Panc1 (cell line): ENCODE results near the gene HBS1L. TPM values are rescaled to one million over a fixed set of nuclear protein-coding genes. Genes with fewer than 3 reads are reported as not detected.

Experiments used
- ATAC-seq: fragments of 200-7000 bp; cut with Tn5 transposase; 2 replicates; pipeline ENCODE4 v1.9.1; 2020; ENCODE audit warnings: mild to moderate bottlenecking, moderate library complexity
- BruUV-seq: library from RNA; stranded (reverse); fragments of 400-500 nt; replicated peaks from 2 replicates; lab custom pipeline; 2021; lab: Mats Ljungman, UMichigan
- CTCF ChIA-PET: fragments of 300-600 bp; sonication (Branson Sonifier 250); formaldehyde crosslinking; loops from one replicate; lab custom pipeline; 2022; ENCODE audit warnings: antibody characterized with exemption; lab: Charles Lee
- POLR2A ChIA-PET: fragments of 300-600 bp; sonication (Branson Sonifier 250); formaldehyde crosslinking; loops from one replicate; lab custom pipeline; 2022; ENCODE audit warnings: antibody characterized with exemption; lab: Charles Lee
- DNase-seq: peaks from one replicate; pipeline ENCODE4 v3.0.0-alpha.2; 2010; ENCODE audit warnings: low read depth, low spot score
- H3K27ac ChIP-seq: 2 replicates; pipeline ENCODE4 v1.5.1; 2011; ENCODE audit warnings: mild to moderate bottlenecking, low read length, inconsistent platforms
- H3K27me3 ChIP-seq: fragments of 200-500 bp; sonication (Bioruptor generic); 2 replicates; pipeline ENCODE4 v1.6.0; 2014; ENCODE audit warnings: low read length, inconsistent platforms; ENCODE audit not compliant: control insufficient read depth, insufficient read depth
- H3K36me3 ChIP-seq: fragments of 200-500 bp; sonication (Bioruptor generic); 2 replicates; pipeline ENCODE4 v1.5.1; 2014; ENCODE audit warnings: inconsistent platforms, mild to moderate bottlenecking, low read length, moderate library complexity; ENCODE audit not compliant: control insufficient read depth, insufficient read depth
- H3K4me1 ChIP-seq: 2 replicates; pipeline ENCODE4 v1.5.1; 2011; ENCODE audit warnings: inconsistent platforms, mild to moderate bottlenecking, low read length, moderate library complexity; ENCODE audit not compliant: control insufficient read depth, insufficient read depth
- H3K4me3 ChIP-seq, 2 experiments: 2 replicates each; pipeline ENCODE4 v1.5.1; 2011 to 2012; ENCODE audit warnings: low read depth in 2 of 2, low read length in 2 of 2, mild to moderate bottlenecking in 2 of 2, inconsistent platforms in 1 of 2, moderate library complexity in 1 of 2
- H3K9me3 ChIP-seq: fragments of 200-500 bp; sonication (Bioruptor generic); 2 replicates; pipeline ENCODE4 v1.5.1; 2014; ENCODE audit warnings: low read depth, mild to moderate bottlenecking, inconsistent platforms, low read length, moderate library complexity; ENCODE audit not compliant: control insufficient read depth, insufficient read depth
- POLR2AphosphoS5 ChIP-seq: IDR thresholded peaks from 2 replicates; pipeline ENCODE4 v1.6.1; 2012; ENCODE audit warnings: mild to moderate bottlenecking, low read depth, low read length, moderate library complexity
- SIN3A ChIP-seq: IDR thresholded peaks from 2 replicates; pipeline ENCODE4 v1.6.1; 2012; ENCODE audit warnings: low read depth, mild to moderate bottlenecking, low read length, moderate library complexity, borderline replicate concordance; ENCODE audit not compliant: insufficient read depth
- TCF7L2 ChIP-seq: IDR thresholded peaks from 2 replicates; pipeline ENCODE4 v1.6.1; 2011; ENCODE audit warnings: mild to moderate bottlenecking, low read depth, low read length, inconsistent platforms
- in situ Hi-C: cut with HindIII; loops from 2 replicates; pipeline ENCODE4 v1.10.0; 2016; ENCODE audit warnings: low sequenced_read_pairs, low pct_unique_long_range_greater_than_20kb
- intact Hi-C: fragments of 100-400 bp; cut with micrococcal nuclease; formaldehyde crosslinking; loops from one replicate; pipeline ENCODE4 v1.10.0; 2022; ENCODE audit not compliant: unreplicated experiment
- total RNA-seq: library from RNA; stranded (reverse); gene quantifications from one replicate; pipeline ENCODE4 v1.2.1, GENCODE V29; 2021; ENCODE audit not compliant: unreplicated experiment
- TF ChIP-seq, protein P1 (sequence below): fragments of 450-650 bp; IDR thresholded peaks from 2 replicates; pipeline ENCODE4 v1.5.1; 2017; ENCODE audit warnings: mild to moderate bottlenecking
- TF ChIP-seq, protein P2 (sequence below), 2 experiments: IDR thresholded peaks; 2 replicates each; pipeline ENCODE4 v1.6.1; 2011 to 2012; ENCODE audit warnings: low read depth in 2 of 2, control low read depth in 1 of 2, low read length in 1 of 2, mild to moderate bottlenecking in 1 of 2, moderate library complexity in 1 of 2; ENCODE audit not compliant: insufficient read depth in 1 of 2

The HBS1L gene
- total RNA-seq, 1 experiment from 2014 or later: 79.2 TPM

GRCh38 chr6:135008072-135008940 lies 46.3 kb downstream of the HBS1L start:
- Histone ChIP-seq H3K4me1 (no peaks in the 10 kb centered on the region), H3K4me3 (no peak overlapping the region), H3K27me3 (no peaks in the 10 kb centered on the region), H3K27ac (no peak overlapping the region), H3K9me3 (no peaks in the 10 kb centered on the region), H3K36me3 (no peaks in the 10 kb centered on the region)
- DNase-seq (no peak), ATAC-seq (no peak)
- CTCF ChIA-PET: no interaction called here
- intact Hi-C loops (no loop called here), in situ Hi-C loops (no loop called here)
- BruUV-seq: no TSS peak
- TF ChIP-seq, protein P1, sequence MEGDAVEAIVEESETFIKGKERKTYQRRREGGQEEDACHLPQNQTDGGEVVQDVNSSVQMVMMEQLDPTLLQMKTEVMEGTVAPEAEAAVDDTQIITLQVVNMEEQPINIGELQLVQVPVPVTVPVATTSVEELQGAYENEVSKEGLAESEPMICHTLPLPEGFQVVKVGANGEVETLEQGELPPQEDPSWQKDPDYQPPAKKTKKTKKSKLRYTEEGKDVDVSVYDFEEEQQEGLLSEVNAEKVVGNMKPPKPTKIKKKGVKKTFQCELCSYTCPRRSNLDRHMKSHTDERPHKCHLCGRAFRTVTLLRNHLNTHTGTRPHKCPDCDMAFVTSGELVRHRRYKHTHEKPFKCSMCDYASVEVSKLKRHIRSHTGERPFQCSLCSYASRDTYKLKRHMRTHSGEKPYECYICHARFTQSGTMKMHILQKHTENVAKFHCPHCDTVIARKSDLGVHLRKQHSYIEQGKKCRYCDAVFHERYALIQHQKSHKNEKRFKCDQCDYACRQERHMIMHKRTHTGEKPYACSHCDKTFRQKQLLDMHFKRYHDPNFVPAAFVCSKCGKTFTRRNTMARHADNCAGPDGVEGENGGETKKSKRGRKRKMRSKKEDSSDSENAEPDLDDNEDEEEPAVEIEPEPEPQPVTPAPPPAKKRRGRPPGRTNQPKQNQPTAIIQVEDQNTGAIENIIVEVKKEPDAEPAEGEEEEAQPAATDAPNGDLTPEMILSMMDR: no peak
- TF ChIP-seq TCF7L2: no peak
- no peak for TF ChIP-seq SIN3A
- POLR2A ChIA-PET: no interaction called here

GRCh38 chr6:135006386-135006914 lies 48.2 kb downstream of the HBS1L start:
- no peak overlapping the region for H3K27ac ChIP-seq
- H3K4me3 ChIP-seq: no peak overlapping the region
- intact Hi-C loops: no loop called here
- CTCF ChIA-PET: no interaction called here
- in situ Hi-C loops: no loop called here
- no peaks in the 10 kb centered on the region for H3K4me1 ChIP-seq
- POLR2A ChIA-PET: no interaction called here
- DNase-seq (no peak), ATAC-seq (no peak)
- no TSS peak for BruUV-seq
- no peak for TF ChIP-seq SIN3A
- TF ChIP-seq, protein P1: no peak
- TF ChIP-seq TCF7L2: no peak
- TF ChIP-seq, protein P2, sequence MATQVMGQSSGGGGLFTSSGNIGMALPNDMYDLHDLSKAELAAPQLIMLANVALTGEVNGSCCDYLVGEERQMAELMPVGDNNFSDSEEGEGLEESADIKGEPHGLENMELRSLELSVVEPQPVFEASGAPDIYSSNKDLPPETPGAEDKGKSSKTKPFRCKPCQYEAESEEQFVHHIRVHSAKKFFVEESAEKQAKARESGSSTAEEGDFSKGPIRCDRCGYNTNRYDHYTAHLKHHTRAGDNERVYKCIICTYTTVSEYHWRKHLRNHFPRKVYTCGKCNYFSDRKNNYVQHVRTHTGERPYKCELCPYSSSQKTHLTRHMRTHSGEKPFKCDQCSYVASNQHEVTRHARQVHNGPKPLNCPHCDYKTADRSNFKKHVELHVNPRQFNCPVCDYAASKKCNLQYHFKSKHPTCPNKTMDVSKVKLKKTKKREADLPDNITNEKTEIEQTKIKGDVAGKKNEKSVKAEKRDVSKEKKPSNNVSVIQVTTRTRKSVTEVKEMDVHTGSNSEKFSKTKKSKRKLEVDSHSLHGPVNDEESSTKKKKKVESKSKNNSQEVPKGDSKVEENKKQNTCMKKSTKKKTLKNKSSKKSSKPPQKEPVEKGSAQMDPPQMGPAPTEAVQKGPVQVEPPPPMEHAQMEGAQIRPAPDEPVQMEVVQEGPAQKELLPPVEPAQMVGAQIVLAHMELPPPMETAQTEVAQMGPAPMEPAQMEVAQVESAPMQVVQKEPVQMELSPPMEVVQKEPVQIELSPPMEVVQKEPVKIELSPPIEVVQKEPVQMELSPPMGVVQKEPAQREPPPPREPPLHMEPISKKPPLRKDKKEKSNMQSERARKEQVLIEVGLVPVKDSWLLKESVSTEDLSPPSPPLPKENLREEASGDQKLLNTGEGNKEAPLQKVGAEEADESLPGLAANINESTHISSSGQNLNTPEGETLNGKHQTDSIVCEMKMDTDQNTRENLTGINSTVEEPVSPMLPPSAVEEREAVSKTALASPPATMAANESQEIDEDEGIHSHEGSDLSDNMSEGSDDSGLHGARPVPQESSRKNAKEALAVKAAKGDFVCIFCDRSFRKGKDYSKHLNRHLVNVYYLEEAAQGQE (IDR thresholded peaks at IDR 0.05; ENCODE audit: insufficient read depth in 1 of 2, low read depth in 2 of 2, low read length in 1 of 2): no peak
- TF ChIP-seq POLR2AphosphoS5: no peak
- H3K27me3 ChIP-seq: no peaks in the 10 kb centered on the region
- peaks cover 3% of the 10 kb centered on the region; the same call in 1 of the 2 replicates for H3K36me3 ChIP-seq
- no peaks in the 10 kb centered on the region for H3K9me3 ChIP-seq
